Kidney epithelial cell (primary cell): ENCODE results near the gene LRRC7. TPM values are rescaled to one million over a fixed set of nuclear protein-coding genes. Genes with fewer than 3 reads are reported as not detected.
A peak's percentile ranks its signal among the peaks of the same experiment; 100 is the strongest.
"Not testable (repeated sequence)": the region's sequence is repeated elsewhere in the genome, so short reads cannot be mapped to it uniquely, and the experiment has no call there.

Source experiments
- DNase-seq: peaks from one replicate; pipeline ENCODE4 v3.0.0-alpha.2; 2010; ENCODE audit warnings: low read depth
- H3K27me3 ChIP-seq: 2 replicates; pipeline ENCODE4 v1.6.0; 2011; ENCODE audit warnings: low read length; ENCODE audit not compliant: control insufficient read depth, insufficient read depth
- H3K36me3 ChIP-seq: 2 replicates; pipeline ENCODE4 v1.5.1; 2011; ENCODE audit warnings: low read length; ENCODE audit not compliant: control insufficient read depth, insufficient read depth
- H3K4me3 ChIP-seq: 2 replicates; pipeline ENCODE4 v1.5.1; 2011; ENCODE audit warnings: low read depth, mild to moderate bottlenecking, control low read depth, low read length
- total RNA-seq: library from RNA; depleted of rRNA; stranded (reverse); fragments of >200 nt; gene quantifications from 2 replicates; pipeline ENCODE4 v1.2.3, GENCODE V29; 2015
- TF ChIP-seq, protein P1 (sequence below): IDR thresholded peaks from 2 replicates; pipeline ENCODE4 v1.5.1; 2011; ENCODE audit warnings: mild to moderate bottlenecking, moderate library complexity, low read length, control low read depth, inconsistent platforms; ENCODE audit not compliant: insufficient read depth, poor library complexity, severe bottlenecking

Gene LRRC7
- total RNA-seq, 1 donor from 2014 or later = 0.04 TPM

DNA sequence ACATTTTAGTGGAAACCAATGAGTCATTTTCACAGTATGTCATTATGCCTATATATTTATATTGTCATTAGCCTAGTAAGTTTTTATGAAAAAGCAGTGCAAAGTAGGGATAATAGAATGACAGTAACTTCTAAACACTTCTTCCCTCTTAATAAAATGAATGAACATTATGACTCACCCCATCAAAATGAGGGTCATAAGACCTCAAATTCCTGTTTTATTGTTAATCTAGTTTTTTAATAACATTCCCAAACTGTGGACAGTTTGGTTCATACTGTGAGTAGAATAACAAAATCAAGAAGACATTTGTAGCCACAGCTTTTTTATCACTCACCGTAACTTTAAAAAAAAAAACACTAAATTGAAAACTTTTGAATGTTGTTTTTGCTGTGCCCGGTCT is 477.1 kb downstream of the LRRC7 start:
- no peaks in the 10 kb centered on the region for H3K36me3 ChIP-seq
- TF ChIP-seq, protein P1, sequence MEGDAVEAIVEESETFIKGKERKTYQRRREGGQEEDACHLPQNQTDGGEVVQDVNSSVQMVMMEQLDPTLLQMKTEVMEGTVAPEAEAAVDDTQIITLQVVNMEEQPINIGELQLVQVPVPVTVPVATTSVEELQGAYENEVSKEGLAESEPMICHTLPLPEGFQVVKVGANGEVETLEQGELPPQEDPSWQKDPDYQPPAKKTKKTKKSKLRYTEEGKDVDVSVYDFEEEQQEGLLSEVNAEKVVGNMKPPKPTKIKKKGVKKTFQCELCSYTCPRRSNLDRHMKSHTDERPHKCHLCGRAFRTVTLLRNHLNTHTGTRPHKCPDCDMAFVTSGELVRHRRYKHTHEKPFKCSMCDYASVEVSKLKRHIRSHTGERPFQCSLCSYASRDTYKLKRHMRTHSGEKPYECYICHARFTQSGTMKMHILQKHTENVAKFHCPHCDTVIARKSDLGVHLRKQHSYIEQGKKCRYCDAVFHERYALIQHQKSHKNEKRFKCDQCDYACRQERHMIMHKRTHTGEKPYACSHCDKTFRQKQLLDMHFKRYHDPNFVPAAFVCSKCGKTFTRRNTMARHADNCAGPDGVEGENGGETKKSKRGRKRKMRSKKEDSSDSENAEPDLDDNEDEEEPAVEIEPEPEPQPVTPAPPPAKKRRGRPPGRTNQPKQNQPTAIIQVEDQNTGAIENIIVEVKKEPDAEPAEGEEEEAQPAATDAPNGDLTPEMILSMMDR = no peak
- DNase-seq = peak; percentile 16
- H3K4me3 ChIP-seq = no peak overlapping the region
- no peaks in the 10 kb centered on the region for H3K27me3 ChIP-seq

DNA sequence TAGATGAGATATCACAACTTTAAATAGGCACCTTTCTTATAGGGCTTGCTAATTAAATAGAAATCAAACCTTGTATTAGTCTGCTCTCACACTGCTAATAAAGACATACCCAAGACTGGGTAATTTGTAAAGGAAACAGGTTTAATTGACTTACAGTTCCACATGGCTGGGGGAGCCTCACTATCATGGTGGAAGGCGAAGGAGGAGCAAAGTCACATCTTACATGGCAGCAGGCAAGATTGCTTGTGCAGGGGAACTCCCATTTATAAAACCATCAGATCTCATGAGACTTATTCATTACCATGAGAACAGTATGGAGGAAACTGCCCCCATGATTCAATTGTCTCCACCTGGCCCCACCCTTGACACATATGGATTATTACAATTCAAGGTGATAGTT is 477.9 kb downstream of the LRRC7 start:
- H3K4me3 ChIP-seq, DNase-seq, H3K36me3 ChIP-seq, H3K27me3 ChIP-seq: not testable (repeated sequence)

DNA sequence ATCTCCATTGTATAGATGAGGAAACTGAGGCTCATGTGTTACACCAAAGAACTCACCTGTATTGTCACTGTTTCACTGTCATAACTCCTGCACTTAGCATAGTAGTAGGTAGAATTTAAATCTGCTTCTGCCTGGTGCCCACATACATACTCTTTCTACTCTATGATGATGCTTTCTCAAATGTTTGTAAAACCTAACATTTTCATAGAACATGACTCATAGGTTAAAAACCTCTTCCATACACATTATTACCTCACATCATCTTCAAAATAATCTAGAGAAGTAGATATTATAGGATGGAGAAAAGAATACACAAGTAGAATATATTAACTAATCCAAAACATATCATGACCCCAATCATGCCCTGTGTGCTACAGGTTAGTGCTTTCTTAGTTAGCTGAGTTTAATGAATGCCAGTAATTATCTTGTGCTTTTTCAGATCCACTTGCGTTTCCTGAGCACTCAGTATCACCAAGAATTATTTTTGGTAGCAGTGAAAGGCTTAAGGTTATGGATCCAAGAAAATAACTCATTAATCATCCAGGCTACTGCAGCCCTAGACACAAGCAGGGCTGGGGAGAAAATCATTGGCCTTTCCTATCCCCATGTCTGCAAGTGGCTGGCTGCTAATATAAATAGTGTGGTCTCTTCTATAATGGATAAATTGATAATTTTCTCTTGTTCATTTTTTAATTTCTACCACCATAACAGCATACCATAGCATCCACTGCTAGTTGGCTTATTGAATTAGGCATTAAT is 480.8 kb downstream of the LRRC7 start:
- H3K27me3 ChIP-seq = no peaks in the 10 kb centered on the region
- H3K4me3 ChIP-seq = no peak overlapping the region
- no peaks in the 10 kb centered on the region for H3K36me3 ChIP-seq
- TF ChIP-seq, protein P1 = no peak
- DNase-seq = no peak

DNA sequence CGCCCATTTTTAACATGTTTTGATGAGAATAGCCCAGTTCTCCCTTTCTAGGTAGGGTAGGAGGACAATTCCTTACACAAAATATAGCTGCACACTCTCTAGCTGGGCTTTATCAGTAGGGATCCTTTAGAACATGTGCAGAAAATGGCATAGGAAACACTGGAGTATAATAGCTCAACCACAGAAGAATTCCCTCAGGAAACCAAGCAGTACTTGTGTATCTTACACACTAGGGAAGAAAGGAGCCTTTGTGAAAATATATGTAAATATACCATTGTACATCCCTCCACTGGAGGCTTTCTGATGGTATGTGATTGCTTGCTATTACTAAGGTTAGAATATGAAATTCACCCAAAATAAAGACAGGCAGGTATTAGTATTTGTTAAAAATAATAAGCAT is 484.2 kb downstream of the LRRC7 start:
- no peaks in the 10 kb centered on the region for H3K27me3 ChIP-seq
- no peak for DNase-seq
- H3K4me3 ChIP-seq = no peak overlapping the region
- H3K36me3 ChIP-seq = no peaks in the 10 kb centered on the region
- TF ChIP-seq, protein P1 = no peak

DNA sequence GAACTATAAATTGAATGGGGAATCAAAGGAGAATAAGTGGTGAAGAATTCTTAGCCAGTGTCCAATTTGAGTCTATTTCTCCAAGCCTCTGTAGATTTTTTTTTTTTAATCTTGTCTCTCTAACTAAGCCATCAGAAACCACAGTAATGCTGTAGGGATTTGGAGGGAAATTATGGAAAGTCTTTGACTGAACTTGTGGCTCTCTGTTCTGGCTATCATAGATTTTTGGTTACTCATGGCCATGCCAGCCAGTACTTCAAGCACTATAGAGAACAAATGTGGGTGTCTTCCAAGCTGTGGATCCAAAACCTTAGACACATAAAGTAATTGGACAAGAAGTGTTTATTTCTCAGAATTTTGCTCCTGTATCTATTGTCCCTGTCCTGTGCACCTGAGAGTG is 489.8 kb downstream of the LRRC7 start:
- TF ChIP-seq, protein P1 = no peak
- DNase-seq = no peak
- H3K36me3 ChIP-seq = no peaks in the 10 kb centered on the region
- no peak overlapping the region for H3K4me3 ChIP-seq
- no peaks in the 10 kb centered on the region for H3K27me3 ChIP-seq

DNA sequence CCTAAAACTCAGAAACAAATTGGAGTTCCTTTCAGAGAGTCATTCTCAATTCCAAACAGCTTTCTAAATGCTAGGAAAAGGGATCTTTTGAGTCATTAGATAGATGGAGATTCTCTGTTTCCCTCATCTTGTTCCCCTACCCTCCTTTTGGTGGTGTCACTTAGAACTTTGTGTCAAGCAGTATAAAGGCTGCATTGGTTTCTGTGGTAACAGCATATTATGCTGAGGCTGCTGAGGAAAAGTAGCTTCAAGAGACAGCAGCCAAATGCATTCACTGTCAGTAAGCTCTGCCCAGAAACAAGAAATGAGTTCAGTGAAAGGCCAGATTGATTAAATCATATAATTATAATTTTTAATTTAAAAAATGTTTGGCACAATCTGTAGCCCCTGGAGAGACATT is 493.5 kb downstream of the LRRC7 start:
- TF ChIP-seq, protein P1 = no peak
- no peak overlapping the region for H3K4me3 ChIP-seq
- H3K36me3 ChIP-seq = no peaks in the 10 kb centered on the region
- H3K27me3 ChIP-seq = no peaks in the 10 kb centered on the region
- DNase-seq = no peak
